Body of pancreas (tissue), 4 donors: Measurements from ENCODE around the gene KRTAP4-5.
"Not testable (repeated sequence)": the region's sequence is repeated elsewhere in the genome, so short reads cannot be mapped to it uniquely, and the experiment has no call there.

Experiments
- POLR2A ChIP-seq, 3 donors: fragments of 450-650 bp; IDR thresholded peaks; one replicate each; pipeline ENCODE4 v1.6.1; 2016; ENCODE audit warnings: antibody characterized with exemption in 3 of 3, mild to moderate bottlenecking in 2 of 3
- TF ChIP-seq, protein P1 (sequence below), 7 experiments: fragments of 450-650 bp in 4 of 7; fragments of 200-600 bp in 3 of 7; sonication (generic) in 3 of 7; IDR thresholded peaks; one replicate each; pipeline ENCODE4 v1.5.1; 2016 to 2019; ENCODE audit warnings: antibody characterized with exemption in 7 of 7

DNA sequence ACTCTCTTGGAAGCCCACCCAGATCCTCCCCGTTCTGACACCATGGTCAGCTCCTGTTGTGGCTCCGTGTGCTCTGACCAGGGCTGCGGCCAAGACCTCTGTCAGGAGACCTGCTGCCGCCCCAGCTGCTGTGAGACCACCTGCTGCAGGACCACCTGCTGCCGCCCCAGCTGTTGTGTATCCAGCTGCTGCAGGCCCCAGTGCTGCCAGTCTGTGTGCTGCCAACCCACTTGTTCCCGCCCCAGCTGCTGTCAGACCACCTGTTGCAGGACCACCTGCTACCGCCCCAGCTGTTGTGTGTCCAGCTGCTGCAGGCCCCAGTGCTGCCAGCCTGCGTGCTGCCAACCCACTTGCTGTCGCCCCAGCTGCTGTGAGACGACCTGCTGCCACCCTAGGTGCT is 44.3 kb downstream of the KRTAP4-5 start, which contains the start of gene KRTAP4-9:
- TF ChIP-seq, protein P1, sequence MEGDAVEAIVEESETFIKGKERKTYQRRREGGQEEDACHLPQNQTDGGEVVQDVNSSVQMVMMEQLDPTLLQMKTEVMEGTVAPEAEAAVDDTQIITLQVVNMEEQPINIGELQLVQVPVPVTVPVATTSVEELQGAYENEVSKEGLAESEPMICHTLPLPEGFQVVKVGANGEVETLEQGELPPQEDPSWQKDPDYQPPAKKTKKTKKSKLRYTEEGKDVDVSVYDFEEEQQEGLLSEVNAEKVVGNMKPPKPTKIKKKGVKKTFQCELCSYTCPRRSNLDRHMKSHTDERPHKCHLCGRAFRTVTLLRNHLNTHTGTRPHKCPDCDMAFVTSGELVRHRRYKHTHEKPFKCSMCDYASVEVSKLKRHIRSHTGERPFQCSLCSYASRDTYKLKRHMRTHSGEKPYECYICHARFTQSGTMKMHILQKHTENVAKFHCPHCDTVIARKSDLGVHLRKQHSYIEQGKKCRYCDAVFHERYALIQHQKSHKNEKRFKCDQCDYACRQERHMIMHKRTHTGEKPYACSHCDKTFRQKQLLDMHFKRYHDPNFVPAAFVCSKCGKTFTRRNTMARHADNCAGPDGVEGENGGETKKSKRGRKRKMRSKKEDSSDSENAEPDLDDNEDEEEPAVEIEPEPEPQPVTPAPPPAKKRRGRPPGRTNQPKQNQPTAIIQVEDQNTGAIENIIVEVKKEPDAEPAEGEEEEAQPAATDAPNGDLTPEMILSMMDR (IDR thresholded peaks at IDR 0.05): not testable (repeated sequence)
- TF ChIP-seq POLR2A (IDR thresholded peaks at IDR 0.05): not testable (repeated sequence)
